IPS-18a (cell line): ENCODE results near the gene MUC20.
"Not testable (repeated sequence)": the region's sequence is repeated elsewhere in the genome, so short reads cannot be mapped to it uniquely, and the experiment has no call there.

Experiments
- H3K27ac ChIP-seq: one replicate; pipeline ENCODE4 v1.5.1; 2013; ENCODE audit warnings: low read length
- H3K27me3 ChIP-seq: one replicate; pipeline ENCODE4 v1.6.1; 2013; ENCODE audit warnings: mild to moderate bottlenecking, low read length; ENCODE audit not compliant: control insufficient read depth, insufficient read depth
- H3K36me3 ChIP-seq: one replicate; pipeline ENCODE4 v1.6.1; 2013; ENCODE audit warnings: low read depth, low read length; ENCODE audit not compliant: control insufficient read depth
- H3K4me1 ChIP-seq: one replicate; pipeline ENCODE4 v1.6.1; 2013; ENCODE audit warnings: low read depth, low read length; ENCODE audit not compliant: control insufficient read depth
- H3K4me3 ChIP-seq: one replicate; pipeline ENCODE4 v1.5.1; 2013; ENCODE audit warnings: low read length
- H3K9ac ChIP-seq: one replicate; pipeline ENCODE4 v1.6.1; 2013; ENCODE audit warnings: mild to moderate bottlenecking, low read length, moderate library complexity
- H3K9me3 ChIP-seq: one replicate; pipeline ENCODE4 v1.6.1; 2013; ENCODE audit warnings: low read depth, low read length; ENCODE audit not compliant: control insufficient read depth

Gene MUC20, protein sequence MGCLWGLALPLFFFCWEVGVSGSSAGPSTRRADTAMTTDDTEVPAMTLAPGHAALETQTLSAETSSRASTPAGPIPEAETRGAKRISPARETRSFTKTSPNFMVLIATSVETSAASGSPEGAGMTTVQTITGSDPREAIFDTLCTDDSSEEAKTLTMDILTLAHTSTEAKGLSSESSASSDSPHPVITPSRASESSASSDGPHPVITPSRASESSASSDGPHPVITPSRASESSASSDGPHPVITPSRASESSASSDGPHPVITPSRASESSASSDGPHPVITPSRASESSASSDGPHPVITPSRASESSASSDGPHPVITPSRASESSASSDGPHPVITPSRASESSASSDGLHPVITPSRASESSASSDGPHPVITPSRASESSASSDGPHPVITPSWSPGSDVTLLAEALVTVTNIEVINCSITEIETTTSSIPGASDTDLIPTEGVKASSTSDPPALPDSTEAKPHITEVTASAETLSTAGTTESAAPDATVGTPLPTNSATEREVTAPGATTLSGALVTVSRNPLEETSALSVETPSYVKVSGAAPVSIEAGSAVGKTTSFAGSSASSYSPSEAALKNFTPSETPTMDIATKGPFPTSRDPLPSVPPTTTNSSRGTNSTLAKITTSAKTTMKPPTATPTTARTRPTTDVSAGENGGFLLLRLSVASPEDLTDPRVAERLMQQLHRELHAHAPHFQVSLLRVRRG

DNA sequence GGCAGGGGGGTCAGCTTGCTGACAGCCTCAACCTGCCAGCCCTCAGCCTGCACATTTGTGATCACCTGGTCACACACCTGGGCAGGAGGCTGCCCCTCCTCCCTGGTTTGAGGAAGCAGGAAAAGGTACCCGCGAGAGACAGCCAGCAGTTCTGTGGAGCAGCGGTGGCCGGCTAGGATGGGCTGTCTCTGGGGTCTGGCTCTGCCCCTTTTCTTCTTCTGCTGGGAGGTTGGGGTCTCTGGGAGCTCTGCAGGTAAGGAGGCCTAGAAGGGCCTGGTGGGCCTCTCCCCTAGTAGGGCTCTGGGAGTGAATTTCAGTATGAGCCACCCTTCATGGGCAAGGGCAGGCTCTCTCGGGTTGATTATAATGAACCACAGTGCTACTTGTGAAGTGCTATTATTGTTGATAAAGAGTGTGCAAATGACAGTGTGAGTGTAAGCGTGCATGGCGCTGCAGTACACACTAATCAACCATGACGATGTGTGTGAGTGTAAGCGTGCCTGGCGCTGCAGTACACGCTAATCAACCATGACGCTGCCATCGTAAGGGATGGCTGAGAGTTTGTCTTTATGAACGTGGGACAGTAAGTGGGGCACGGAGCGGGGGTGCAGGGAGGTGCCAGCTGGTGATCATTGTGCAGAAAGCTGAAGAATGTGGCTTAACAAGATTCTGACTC, at the start of gene MUC20:
MUC20 (plus strand) TSS at position 148 of the 676 bp plus-strand sequence; CDS start at position 178, 30 bp downstream.
- H3K36me3 ChIP-seq, H3K4me1 ChIP-seq, H3K4me3 ChIP-seq, H3K27ac ChIP-seq, H3K27me3 ChIP-seq, H3K9me3 ChIP-seq, H3K9ac ChIP-seq: not testable (repeated sequence)

DNA sequence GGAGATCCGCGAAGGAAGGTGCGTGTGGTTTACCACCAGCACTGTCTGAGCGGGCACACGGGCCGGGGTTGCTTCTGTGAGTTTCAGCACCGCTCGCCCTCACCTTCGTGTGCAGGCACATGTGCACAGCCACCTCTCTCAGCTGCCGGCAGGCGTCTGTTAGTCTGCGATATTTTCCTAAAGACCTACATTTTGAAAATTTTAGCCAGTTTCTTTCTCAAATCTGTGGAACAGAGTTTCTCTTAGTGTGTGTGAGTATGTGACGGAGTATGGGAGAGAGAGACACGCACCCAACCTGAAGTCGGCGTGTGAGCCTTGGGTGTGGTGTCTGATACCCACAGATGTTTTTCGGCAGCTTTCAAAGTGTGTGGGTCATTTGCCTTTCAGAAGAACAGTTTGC, 49.5 kb upstream of the MUC20 start:
- H3K36me3 ChIP-seq, H3K9ac ChIP-seq, H3K4me1 ChIP-seq, H3K9me3 ChIP-seq, H3K27ac ChIP-seq, H3K4me3 ChIP-seq, H3K27me3 ChIP-seq: not testable (repeated sequence)

DNA sequence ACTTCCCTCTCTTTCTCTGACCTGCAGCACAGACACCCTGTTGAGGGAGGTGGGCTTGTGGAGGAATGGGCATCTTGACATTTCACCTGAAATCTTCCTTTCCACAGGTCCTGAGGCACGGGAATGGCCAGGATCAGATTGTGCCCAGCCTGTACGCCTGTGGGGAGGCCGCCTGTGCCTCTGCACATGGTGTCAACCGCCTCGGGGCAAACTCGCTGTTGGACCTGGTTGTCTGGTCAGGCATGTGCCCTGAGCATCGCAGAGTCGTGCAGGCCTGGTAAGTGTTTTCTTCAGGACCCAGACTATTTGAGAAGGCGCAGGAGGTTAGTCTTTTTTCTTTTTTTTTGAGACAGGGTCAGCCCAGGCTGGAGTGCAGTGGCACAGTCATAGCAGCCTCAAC, 47.1 kb upstream of the MUC20 start:
- not testable (repeated sequence) for H3K9me3 ChIP-seq, H3K27ac ChIP-seq, H3K9ac ChIP-seq, H3K4me1 ChIP-seq, H3K27me3 ChIP-seq, H3K4me3 ChIP-seq
- peaks cover 17% of the 10 kb centered on the region for H3K36me3 ChIP-seq

DNA sequence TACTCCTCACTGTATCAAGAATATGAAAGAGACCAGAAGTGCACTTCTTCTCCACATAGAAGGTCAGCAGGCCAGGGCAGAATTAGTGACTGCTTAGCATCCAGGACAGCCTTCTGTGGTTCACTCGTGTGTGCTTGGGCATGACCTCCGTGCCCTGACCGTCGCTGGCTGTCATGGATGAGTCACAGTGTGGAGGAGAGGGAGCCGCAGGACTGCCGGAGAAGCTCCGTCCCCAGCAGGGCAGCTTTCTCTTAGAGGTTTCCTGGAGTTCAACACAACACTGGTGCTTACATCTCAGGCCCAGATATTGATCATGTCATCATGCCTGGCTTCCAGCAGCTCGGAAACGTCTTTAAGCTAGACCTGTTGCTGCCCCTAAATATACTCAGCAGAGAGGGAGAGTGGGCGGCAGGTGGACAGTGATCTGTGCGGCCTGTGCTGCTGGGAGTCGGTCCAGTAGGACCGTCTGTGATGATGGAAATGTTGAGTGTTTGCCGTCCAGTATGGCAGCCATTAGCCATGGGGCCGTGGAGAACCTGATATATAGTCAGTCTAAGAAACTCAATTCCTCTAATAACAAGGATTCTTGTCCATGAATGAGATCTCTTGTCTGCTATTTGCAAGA, 42.3 kb upstream of the MUC20 start:
- H3K9ac ChIP-seq: not testable (repeated sequence)
- peaks cover 19% of the 10 kb centered on the region for H3K36me3 ChIP-seq

DNA sequence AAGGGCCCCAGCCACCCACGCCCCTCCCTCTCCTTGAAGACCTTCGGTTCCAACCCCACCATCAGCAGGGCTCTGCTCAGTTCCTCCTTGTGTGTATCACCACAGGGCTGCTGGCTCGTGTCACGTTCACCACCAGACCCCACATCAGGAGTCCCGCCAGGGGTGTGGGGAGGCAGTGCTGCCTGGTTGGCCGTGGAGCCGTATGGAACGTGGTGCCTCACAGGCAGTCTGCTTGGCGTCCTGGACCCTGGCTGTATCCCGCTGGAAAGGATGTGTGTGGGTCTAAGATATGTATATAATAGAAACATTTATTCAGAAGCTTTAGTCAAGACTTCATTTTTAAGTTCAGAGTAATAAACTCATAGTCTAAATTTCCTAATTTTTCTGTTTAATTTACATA, 40.1 kb upstream of the MUC20 start:
- not testable (repeated sequence) for H3K4me3 ChIP-seq, H3K27ac ChIP-seq, H3K4me1 ChIP-seq, H3K27me3 ChIP-seq, H3K9me3 ChIP-seq, H3K9ac ChIP-seq
- peaks cover 23% of the 10 kb centered on the region for H3K36me3 ChIP-seq

More for the DNA sequence above, 42.3 kb upstream of the MUC20 start:
- not testable (repeated sequence) for H3K27me3 ChIP-seq, H3K4me3 ChIP-seq, H3K9me3 ChIP-seq, H3K27ac ChIP-seq, H3K4me1 ChIP-seq

DNA sequence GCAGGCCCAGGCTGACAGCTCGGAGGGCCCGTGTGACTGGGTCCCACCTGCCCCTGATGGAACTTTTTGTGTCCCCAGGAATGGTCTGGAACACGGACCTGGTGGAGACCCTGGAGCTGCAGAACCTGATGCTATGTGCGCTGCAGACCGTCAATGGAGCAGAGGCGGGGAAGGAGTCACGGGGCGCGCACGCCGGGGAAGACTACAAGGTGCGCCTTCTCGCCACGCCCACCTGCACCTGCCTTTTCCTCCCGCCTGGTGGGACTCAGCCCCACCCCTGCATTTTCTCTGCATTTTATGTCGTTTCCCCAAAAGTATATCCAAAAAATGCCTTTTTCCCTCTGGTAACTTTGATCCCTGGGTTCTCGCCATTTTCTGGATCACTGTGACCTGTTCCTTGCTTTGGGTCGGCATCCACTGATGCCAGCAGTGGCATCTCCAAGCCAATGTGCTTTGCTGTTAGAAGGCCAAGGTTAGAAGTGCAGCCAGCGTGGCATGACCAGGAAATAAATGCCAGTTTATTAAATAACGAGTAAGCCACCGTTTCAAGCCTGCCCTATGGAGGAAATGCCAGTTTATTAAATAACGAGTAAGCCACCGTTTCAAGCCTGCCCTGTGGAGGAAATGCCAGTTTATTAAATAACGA, 39.2 kb upstream of the MUC20 start:
- not testable (repeated sequence) for H3K4me1 ChIP-seq, H3K4me3 ChIP-seq, H3K27ac ChIP-seq, H3K9me3 ChIP-seq, H3K27me3 ChIP-seq, H3K9ac ChIP-seq
- peaks cover 23% of the 10 kb centered on the region for H3K36me3 ChIP-seq

DNA sequence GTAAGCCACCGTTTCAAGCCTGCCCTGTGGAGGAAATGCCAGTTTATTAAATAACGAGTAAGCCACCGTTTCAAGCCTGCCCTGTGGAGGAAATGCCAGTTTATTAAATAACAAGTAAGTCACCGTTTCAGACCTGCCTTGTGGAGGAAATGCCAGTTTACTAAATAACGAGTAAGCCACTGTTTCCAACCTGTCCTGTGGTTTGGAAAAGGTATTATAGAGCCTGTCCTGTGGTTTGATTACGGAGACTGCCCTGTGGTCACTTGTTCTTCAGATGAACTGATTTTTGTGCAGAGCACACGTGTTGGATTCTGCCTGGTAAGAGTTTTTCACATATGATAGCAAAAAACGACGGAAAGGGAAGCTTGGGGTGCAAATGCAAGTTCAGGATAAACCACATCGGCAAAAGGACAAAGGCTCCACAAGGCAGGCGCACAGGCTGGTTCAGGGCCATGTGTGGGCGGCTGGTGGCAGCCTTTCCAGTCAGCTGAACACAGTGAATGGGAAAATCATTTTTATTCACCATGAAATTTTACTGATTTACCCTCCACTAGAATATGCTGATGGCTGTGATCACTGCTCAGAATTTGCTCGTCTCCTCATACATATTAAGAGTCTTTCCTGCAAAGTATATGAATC, 38.6 kb upstream of the MUC20 start:
- not testable (repeated sequence) for H3K9me3 ChIP-seq, H3K4me3 ChIP-seq, H3K27me3 ChIP-seq, H3K9ac ChIP-seq, H3K4me1 ChIP-seq, H3K27ac ChIP-seq
- peaks cover 23% of the 10 kb centered on the region for H3K36me3 ChIP-seq

DNA sequence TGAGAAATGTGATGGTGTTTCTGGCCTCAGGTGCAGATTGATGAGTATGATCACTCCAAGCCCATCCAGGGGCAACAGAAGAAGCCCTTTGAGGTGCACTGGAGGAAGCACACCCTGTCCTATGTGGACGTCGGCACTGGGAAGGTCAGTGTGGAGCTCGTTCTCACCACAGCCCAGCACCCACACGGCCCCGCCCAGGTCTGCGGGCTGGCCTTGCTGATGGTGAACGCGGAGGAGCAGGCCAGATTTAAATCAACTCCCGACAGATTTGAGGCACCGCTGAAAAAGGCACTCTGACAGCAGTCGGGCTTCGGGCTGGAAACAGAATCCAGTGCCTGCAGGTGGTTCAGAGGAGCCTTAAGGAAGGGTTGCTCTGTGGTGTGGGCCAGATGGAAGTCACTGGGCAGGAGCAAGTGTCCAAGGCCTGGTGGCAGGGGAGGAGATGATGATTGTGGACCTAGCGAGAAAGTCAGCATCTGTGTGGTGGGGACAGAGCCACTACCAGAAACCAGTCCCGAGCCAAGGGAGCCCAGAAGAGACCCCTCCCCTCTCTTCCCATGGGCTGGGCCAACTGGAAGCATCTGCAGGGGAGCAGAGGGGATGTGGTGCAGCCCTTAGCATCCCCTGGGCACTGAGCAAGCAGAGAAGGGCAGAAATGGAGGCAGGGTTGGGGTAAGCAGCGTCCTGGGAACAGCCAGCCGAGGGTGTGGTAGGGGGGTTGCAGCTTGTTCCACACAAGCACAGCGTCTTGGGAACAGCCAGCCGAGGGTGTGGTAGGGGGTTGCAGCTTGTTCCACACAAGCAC, 36.9 kb upstream of the MUC20 start:
- peaks cover 14% of the 10 kb centered on the region for H3K36me3 ChIP-seq
- H3K9me3 ChIP-seq, H3K4me3 ChIP-seq, H3K9ac ChIP-seq, H3K4me1 ChIP-seq, H3K27ac ChIP-seq, H3K27me3 ChIP-seq: not testable (repeated sequence)

DNA sequence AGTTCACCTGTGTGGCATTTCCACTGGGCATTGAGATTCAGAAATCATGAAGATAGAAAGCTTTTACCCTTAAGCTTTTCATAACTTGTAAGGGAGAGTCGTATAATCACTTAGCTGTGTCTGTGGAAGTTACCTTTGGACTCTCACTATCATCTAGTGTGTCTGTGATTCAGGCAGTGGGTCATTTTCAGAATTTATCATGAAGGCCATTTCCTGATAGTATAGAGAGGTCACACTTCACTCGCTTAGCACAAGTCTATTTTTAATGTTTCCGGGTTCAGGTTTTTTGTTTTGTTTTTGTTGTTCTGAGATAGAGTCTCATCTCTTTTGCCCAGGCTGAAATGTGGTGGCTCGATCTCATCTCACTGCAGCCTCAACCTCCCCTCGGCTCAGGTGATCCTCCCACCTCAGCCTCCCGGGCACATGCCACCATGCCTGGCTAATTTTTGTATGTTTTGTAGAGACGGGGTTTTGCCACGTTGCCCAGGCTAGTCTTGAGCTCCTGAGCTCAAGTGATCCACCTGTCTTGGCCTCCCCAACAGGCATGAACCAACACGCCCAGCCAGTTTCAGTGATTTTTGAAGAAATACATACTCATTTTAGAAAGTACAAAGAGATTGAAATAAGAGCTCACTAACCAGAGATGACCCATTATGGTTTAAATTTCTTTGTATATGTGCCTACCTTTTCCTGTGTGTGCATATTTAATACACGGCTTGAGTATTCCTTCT, 36.1 kb upstream of the MUC20 start:
- not testable (repeated sequence) for H3K27me3 ChIP-seq, H3K4me1 ChIP-seq, H3K9ac ChIP-seq, H3K4me3 ChIP-seq, H3K27ac ChIP-seq, H3K9me3 ChIP-seq
- H3K36me3 ChIP-seq: peaks cover 20% of the 10 kb centered on the region
